Panc1 (cell line): ENCODE data around the gene MICAL2. TPM values are rescaled to one million over a fixed set of nuclear protein-coding genes. Genes with fewer than 3 reads are reported as not detected.

Source experiments
- ATAC-seq: fragments of 200-7000 bp; cut with Tn5 transposase; 2 replicates; pipeline ENCODE4 v1.9.1; 2020; ENCODE audit warnings: mild to moderate bottlenecking, moderate library complexity
- BruUV-seq: library from RNA; stranded (reverse); fragments of 400-500 nt; replicated peaks from 2 replicates; lab custom pipeline; 2021; lab: Mats Ljungman, UMichigan
- CTCF ChIA-PET: fragments of 300-600 bp; sonication (Branson Sonifier 250); formaldehyde crosslinking; loops from one replicate; lab custom pipeline; 2022; ENCODE audit warnings: antibody characterized with exemption; lab: Charles Lee
- POLR2A ChIA-PET: fragments of 300-600 bp; sonication (Branson Sonifier 250); formaldehyde crosslinking; loops from one replicate; lab custom pipeline; 2022; ENCODE audit warnings: antibody characterized with exemption; lab: Charles Lee
- DNase-seq: peaks from one replicate; pipeline ENCODE4 v3.0.0-alpha.2; 2010; ENCODE audit warnings: low read depth, low spot score
- H3K27ac ChIP-seq: 2 replicates; pipeline ENCODE4 v1.5.1; 2011; ENCODE audit warnings: mild to moderate bottlenecking, low read length, inconsistent platforms
- H3K27me3 ChIP-seq: fragments of 200-500 bp; sonication (Bioruptor generic); 2 replicates; pipeline ENCODE4 v1.6.0; 2014; ENCODE audit warnings: low read length, inconsistent platforms; ENCODE audit not compliant: control insufficient read depth, insufficient read depth
- H3K36me3 ChIP-seq: fragments of 200-500 bp; sonication (Bioruptor generic); 2 replicates; pipeline ENCODE4 v1.5.1; 2014; ENCODE audit warnings: inconsistent platforms, mild to moderate bottlenecking, low read length, moderate library complexity; ENCODE audit not compliant: control insufficient read depth, insufficient read depth
- H3K4me1 ChIP-seq: 2 replicates; pipeline ENCODE4 v1.5.1; 2011; ENCODE audit warnings: inconsistent platforms, mild to moderate bottlenecking, low read length, moderate library complexity; ENCODE audit not compliant: control insufficient read depth, insufficient read depth
- H3K4me3 ChIP-seq, 2 experiments: 2 replicates each; pipeline ENCODE4 v1.5.1; 2011 to 2012; ENCODE audit warnings: low read depth in 2 of 2, low read length in 2 of 2, mild to moderate bottlenecking in 2 of 2, inconsistent platforms in 1 of 2, moderate library complexity in 1 of 2
- H3K9me3 ChIP-seq: fragments of 200-500 bp; sonication (Bioruptor generic); 2 replicates; pipeline ENCODE4 v1.5.1; 2014; ENCODE audit warnings: low read depth, mild to moderate bottlenecking, inconsistent platforms, low read length, moderate library complexity; ENCODE audit not compliant: control insufficient read depth, insufficient read depth
- CTCF ChIP-seq: fragments of 450-650 bp; IDR thresholded peaks from 2 replicates; pipeline ENCODE4 v1.5.1; 2017; ENCODE audit warnings: mild to moderate bottlenecking
- POLR2AphosphoS5 ChIP-seq: IDR thresholded peaks from 2 replicates; pipeline ENCODE4 v1.6.1; 2012; ENCODE audit warnings: mild to moderate bottlenecking, low read depth, low read length, moderate library complexity
- SIN3A ChIP-seq: IDR thresholded peaks from 2 replicates; pipeline ENCODE4 v1.6.1; 2012; ENCODE audit warnings: low read depth, mild to moderate bottlenecking, low read length, moderate library complexity, borderline replicate concordance; ENCODE audit not compliant: insufficient read depth
- TCF7L2 ChIP-seq: IDR thresholded peaks from 2 replicates; pipeline ENCODE4 v1.6.1; 2011; ENCODE audit warnings: mild to moderate bottlenecking, low read depth, low read length, inconsistent platforms
- in situ Hi-C: cut with HindIII; loops from 2 replicates; pipeline ENCODE4 v1.10.0; 2016; ENCODE audit warnings: low sequenced_read_pairs, low pct_unique_long_range_greater_than_20kb
- intact Hi-C: fragments of 100-400 bp; cut with micrococcal nuclease; formaldehyde crosslinking; loops from one replicate; pipeline ENCODE4 v1.10.0; 2022; ENCODE audit not compliant: unreplicated experiment
- total RNA-seq: library from RNA; stranded (reverse); gene quantifications from one replicate; pipeline ENCODE4 v1.2.1, GENCODE V29; 2021; ENCODE audit not compliant: unreplicated experiment
- TF ChIP-seq, protein P1 (sequence below), 2 experiments: IDR thresholded peaks; 2 replicates each; pipeline ENCODE4 v1.6.1; 2011 to 2012; ENCODE audit warnings: low read depth in 2 of 2, control low read depth in 1 of 2, low read length in 1 of 2, mild to moderate bottlenecking in 1 of 2, moderate library complexity in 1 of 2; ENCODE audit not compliant: insufficient read depth in 1 of 2

Gene MICAL2
- total RNA-seq, 1 experiment from 2014 or later: 199 TPM

DNA sequence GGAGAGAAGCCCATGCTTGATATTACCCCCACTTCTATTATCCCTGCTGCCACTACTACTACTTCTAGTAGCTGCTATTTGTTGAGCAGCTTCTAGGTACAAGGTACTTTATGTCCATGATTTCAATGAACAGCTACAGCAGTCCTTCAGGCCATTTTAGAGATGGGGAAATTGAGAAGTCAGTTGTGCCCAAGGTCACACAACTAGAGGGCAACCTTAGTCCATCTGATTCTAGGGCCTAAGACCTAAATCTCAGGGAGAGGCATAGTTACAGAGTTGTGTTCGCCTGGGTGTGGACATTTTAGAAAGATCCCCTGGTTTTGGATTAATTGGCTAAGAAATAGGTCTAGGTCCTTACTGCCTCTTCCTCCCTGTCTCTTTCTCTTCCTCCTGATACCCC is 52.3 kb downstream of the MICAL2 start:
- Histone ChIP-seq H3K36me3 (peaks cover 3% of the 10 kb centered on the region), H3K27me3 (no peaks in the 10 kb centered on the region), H3K9me3 (no peaks in the 10 kb centered on the region), H3K4me3 (no peak overlapping the region), H3K4me1 (peaks cover 89% of the 10 kb centered on the region), H3K27ac (peak overlapping the region; percentile 89)
- ATAC-seq (no peak), DNase-seq (no peak)
- intact Hi-C loops (no loop called here), in situ Hi-C loops (no loop called here)
- TF ChIP-seq POLR2AphosphoS5 (no peak), TCF7L2 (no peak), CTCF (no peak), SIN3A (no peak)
- TF ChIP-seq, protein P1, sequence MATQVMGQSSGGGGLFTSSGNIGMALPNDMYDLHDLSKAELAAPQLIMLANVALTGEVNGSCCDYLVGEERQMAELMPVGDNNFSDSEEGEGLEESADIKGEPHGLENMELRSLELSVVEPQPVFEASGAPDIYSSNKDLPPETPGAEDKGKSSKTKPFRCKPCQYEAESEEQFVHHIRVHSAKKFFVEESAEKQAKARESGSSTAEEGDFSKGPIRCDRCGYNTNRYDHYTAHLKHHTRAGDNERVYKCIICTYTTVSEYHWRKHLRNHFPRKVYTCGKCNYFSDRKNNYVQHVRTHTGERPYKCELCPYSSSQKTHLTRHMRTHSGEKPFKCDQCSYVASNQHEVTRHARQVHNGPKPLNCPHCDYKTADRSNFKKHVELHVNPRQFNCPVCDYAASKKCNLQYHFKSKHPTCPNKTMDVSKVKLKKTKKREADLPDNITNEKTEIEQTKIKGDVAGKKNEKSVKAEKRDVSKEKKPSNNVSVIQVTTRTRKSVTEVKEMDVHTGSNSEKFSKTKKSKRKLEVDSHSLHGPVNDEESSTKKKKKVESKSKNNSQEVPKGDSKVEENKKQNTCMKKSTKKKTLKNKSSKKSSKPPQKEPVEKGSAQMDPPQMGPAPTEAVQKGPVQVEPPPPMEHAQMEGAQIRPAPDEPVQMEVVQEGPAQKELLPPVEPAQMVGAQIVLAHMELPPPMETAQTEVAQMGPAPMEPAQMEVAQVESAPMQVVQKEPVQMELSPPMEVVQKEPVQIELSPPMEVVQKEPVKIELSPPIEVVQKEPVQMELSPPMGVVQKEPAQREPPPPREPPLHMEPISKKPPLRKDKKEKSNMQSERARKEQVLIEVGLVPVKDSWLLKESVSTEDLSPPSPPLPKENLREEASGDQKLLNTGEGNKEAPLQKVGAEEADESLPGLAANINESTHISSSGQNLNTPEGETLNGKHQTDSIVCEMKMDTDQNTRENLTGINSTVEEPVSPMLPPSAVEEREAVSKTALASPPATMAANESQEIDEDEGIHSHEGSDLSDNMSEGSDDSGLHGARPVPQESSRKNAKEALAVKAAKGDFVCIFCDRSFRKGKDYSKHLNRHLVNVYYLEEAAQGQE (IDR thresholded peaks at IDR 0.05; ENCODE audit: insufficient read depth in 1 of 2, low read depth in 2 of 2, low read length in 1 of 2): no peak
- POLR2A ChIA-PET: no interaction called here
- CTCF ChIA-PET: no interaction called here
- no TSS peak for BruUV-seq

GRCh38 chr11:12163181-12163941 is 53.0 kb downstream of the MICAL2 start:
- no peak overlapping the region for H3K4me3 ChIP-seq
- ATAC-seq: peak; percentile 23

More at GRCh38 chr11:12163181-12163941, 53.0 kb downstream of the MICAL2 start:
- no peak for TF ChIP-seq POLR2AphosphoS5
- TF ChIP-seq, protein P1 (IDR thresholded peaks at IDR 0.05; ENCODE audit: insufficient read depth in 1 of 2, low read depth in 2 of 2, low read length in 1 of 2): no peak
- TF ChIP-seq CTCF: no peak
- no peak for TF ChIP-seq TCF7L2
- no peak for TF ChIP-seq SIN3A
- no TSS peak for BruUV-seq
- CTCF ChIA-PET: interaction anchor here (0.6 to 0.7 kb wide), 2 partner anchors 116 to 118 kb away, joined by 4 read pairs; no protein-coding TSS in a partner anchor
- POLR2A ChIA-PET: interaction anchor here (0.6 to 0.7 kb wide), 3 partner anchors 15 to 62 kb away, joined by 3 to 4 read pairs (median 4); no protein-coding TSS in a partner anchor
- in situ Hi-C loops: no loop called here
- H3K27ac ChIP-seq: peak overlapping the region; percentile 89
- peaks cover 92% of the 10 kb centered on the region for H3K4me1 ChIP-seq
- peaks cover 3% of the 10 kb centered on the region for H3K36me3 ChIP-seq
- no peak for DNase-seq
- intact Hi-C loops: no loop called here
- no peaks in the 10 kb centered on the region for H3K27me3 ChIP-seq
- H3K9me3 ChIP-seq: no peaks in the 10 kb centered on the region
